Prostate gland (tissue), 2 donors: ENCODE measurements around the gene KLHL29. TPM values are rescaled to one million over a fixed set of nuclear protein-coding genes. Genes with fewer than 3 reads are reported as not detected.
A peak's percentile ranks its signal among the peaks of the same experiment; 100 is the strongest.

ENCODE experiments used
- DNase-seq: peaks from one replicate; pipeline ENCODE4 v3.0.0-alpha.2; 2019; ENCODE audit warnings: low spot score
- H3K27ac ChIP-seq, 2 donors: fragments of 200-600 bp; sonication (generic); 2 replicates each; pipeline ENCODE4 v1.5.1; 2017 to 2019
- H3K27me3 ChIP-seq: fragments of 200-600 bp; sonication (generic); replicated peaks from 2 replicates; pipeline ENCODE4 v1.5.1; 2019; ENCODE audit not compliant: insufficient read depth
- H3K36me3 ChIP-seq, 2 donors: fragments of 200-600 bp; sonication (generic); 1 replicate in 1 of 2; 2 replicates in 1 of 2; pipeline versions ENCODE4 v1.5.1 to v1.8.1; 2017 to 2019
- H3K4me1 ChIP-seq: fragments of 200-600 bp; sonication (generic); replicated peaks from 2 replicates; pipeline ENCODE4 v1.5.1; 2019
- H3K4me3 ChIP-seq, 2 donors: fragments of 200-600 bp; sonication (generic); 2 replicates each; pipeline ENCODE4 v1.5.1; 2017 to 2019
- H3K9me3 ChIP-seq: fragments of 200-600 bp; sonication (generic); 2 replicates; pipeline ENCODE4 v1.5.1; 2017
- POLR2A ChIP-seq: fragments of 450-650 bp; IDR thresholded peaks from one replicate; pipeline ENCODE4 v1.6.1; 2016; ENCODE audit warnings: antibody characterized with exemption, mild to moderate bottlenecking
- POLR2AphosphoS5 ChIP-seq: sonication (generic); formaldehyde crosslinking; IDR thresholded peaks from one replicate; pipeline ENCODE4 v1.6.1; 2017; ENCODE audit warnings: antibody characterized with exemption
- WGBS: methylation state at CpG from one replicate; pipeline ENCODE4 v1.1.5; 2018; 5-methylcytosine and 5-hydroxymethylcytosine counted together
- intact Hi-C: fragments of 100-400 bp; cut with DNase I; formaldehyde crosslinking; loops from one replicate; pipeline ENCODE4 v1.14.2; 2022
- total RNA-seq, 2 donors: library from RNA; depleted of rRNA; stranded (reverse); fragments of >200 nt; gene quantifications; one replicate each; pipeline ENCODE4 v1.1.0, GENCODE V29; 2016
- TF ChIP-seq, protein P1 (sequence below), 4 experiments: fragments of 200-600 bp in 2 of 4; fragments of 450-650 bp in 2 of 4; sonication (generic) in 2 of 4; IDR thresholded peaks; 1 replicate in 3 of 4; 2 replicates in 1 of 4; pipeline ENCODE4 v1.5.1; 2016 to 2019; ENCODE audit warnings: antibody characterized with exemption in 4 of 4, mild to moderate bottlenecking in 2 of 4, moderate library complexity in 2 of 4

Gene KLHL29
- total RNA-seq, 2 donors from 2014 or later, result 23.3 to 24.8 TPM

DNA sequence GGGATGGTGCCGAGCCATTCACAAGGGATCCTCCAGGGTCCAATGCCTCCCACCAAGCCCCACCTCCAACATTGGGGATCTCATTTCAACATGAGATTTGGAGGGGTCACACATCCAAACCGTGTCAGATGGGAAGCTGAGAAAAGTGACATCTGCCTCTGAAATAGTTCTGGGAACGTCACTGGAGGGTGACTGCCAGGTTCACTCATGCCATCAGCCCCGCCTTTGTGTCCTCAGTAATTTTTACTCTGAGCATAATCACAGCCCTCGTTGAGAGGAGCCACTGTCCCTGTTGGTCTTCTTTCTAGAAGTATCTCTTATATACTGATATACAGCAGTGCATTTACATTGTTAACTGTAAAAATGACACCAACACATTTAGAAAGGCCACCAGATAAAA lies 67.4 kb downstream of the KLHL29 start:
- no peaks in the 10 kb centered on the region for H3K27me3 ChIP-seq
- H3K27ac ChIP-seq, result peak overlapping the region; percentile 8 to 53
- TF ChIP-seq POLR2AphosphoS5 (no peak), POLR2A (no peak)
- TF ChIP-seq, protein P1, sequence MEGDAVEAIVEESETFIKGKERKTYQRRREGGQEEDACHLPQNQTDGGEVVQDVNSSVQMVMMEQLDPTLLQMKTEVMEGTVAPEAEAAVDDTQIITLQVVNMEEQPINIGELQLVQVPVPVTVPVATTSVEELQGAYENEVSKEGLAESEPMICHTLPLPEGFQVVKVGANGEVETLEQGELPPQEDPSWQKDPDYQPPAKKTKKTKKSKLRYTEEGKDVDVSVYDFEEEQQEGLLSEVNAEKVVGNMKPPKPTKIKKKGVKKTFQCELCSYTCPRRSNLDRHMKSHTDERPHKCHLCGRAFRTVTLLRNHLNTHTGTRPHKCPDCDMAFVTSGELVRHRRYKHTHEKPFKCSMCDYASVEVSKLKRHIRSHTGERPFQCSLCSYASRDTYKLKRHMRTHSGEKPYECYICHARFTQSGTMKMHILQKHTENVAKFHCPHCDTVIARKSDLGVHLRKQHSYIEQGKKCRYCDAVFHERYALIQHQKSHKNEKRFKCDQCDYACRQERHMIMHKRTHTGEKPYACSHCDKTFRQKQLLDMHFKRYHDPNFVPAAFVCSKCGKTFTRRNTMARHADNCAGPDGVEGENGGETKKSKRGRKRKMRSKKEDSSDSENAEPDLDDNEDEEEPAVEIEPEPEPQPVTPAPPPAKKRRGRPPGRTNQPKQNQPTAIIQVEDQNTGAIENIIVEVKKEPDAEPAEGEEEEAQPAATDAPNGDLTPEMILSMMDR (IDR thresholded peaks at IDR 0.05), result no peak
- no peak for DNase-seq
- H3K9me3 ChIP-seq, result no peaks in the 10 kb centered on the region
- H3K4me1 ChIP-seq, result no peaks in the 10 kb centered on the region
- WGBS, result 51% methylated on average over 5 of the region's 5 CpGs
- H3K36me3 ChIP-seq, result no peaks in the 10 kb centered on the region
- H3K4me3 ChIP-seq, result no peak overlapping the region
- intact Hi-C loops, result no loop called here

DNA sequence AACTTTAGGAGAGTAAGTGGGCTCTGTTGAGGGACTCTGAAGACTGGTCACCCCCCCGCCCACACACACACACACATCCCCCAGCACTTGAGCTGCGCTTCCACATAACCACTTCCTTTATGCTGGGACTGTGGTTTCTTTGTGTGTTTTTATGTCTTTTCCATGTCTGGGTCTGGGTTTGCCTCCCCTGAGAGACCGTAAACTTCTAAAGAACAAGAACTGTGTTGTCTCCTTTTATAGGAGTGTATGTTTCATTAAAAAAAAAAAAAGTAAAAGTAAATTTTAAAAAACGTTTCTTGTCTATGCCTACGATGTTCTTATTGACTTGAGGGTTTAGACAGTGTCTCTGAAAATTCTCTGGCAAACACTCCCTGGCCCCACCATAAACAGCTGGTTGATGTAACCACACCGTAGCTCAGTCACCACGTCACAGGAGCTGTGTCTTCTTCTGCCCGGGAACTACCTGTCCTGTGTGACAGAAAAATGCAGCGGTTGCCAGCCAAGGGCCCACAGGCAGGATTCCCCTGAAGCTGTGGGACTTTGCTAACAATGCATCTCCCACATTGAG lies 68.0 kb downstream of the KLHL29 start:
- Histone ChIP-seq H3K9me3 (no peaks in the 10 kb centered on the region), H3K36me3 (no peaks in the 10 kb centered on the region), H3K27ac (peak overlapping the region; percentile 8 to 53), H3K27me3 (no peaks in the 10 kb centered on the region), H3K4me1 (no peaks in the 10 kb centered on the region), H3K4me3 (no peak overlapping the region)
- peak; percentile 50 for DNase-seq
- peak; percentile 44 for TF ChIP-seq POLR2AphosphoS5
- TF ChIP-seq, protein P1 (IDR thresholded peaks at IDR 0.05), result no peak
- intact Hi-C loops, result no loop called here
- 19% methylated on average over 9 of the region's 9 CpGs for WGBS

DNA sequence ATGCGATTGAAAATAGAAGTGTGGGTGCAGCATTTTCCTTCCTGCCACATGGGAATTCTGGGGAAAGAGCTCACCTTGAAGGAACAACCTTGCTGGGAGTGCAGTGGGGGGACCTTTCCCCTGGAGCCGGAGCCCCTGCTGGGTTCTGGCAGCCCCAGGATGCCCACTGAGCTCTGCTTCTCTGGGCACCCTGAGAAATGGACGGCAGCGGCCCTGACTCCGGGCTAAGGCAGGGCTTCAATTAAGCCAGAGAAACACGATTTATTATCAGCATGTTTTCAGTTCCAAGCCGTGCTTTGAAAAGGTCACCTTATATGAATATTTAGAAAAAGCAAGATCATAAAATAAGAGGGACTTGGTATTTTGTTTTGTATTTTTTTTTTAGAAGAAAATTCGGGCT lies 68.5 kb downstream of the KLHL29 start:
- Histone ChIP-seq H3K36me3 (no peaks in the 10 kb centered on the region), H3K27me3 (no peaks in the 10 kb centered on the region), H3K27ac (peak overlapping the region; percentile 8 to 53), H3K4me1 (no peaks in the 10 kb centered on the region), H3K4me3 (no peak overlapping the region), H3K9me3 (no peaks in the 10 kb centered on the region)
- TF ChIP-seq POLR2AphosphoS5 (no peak), POLR2A (no peak)
- TF ChIP-seq, protein P1 (IDR thresholded peaks at IDR 0.05), result no peak
- no peak for DNase-seq
- 33% methylated on average over 8 of the region's 8 CpGs for WGBS
- intact Hi-C loops, result no loop called here

DNA sequence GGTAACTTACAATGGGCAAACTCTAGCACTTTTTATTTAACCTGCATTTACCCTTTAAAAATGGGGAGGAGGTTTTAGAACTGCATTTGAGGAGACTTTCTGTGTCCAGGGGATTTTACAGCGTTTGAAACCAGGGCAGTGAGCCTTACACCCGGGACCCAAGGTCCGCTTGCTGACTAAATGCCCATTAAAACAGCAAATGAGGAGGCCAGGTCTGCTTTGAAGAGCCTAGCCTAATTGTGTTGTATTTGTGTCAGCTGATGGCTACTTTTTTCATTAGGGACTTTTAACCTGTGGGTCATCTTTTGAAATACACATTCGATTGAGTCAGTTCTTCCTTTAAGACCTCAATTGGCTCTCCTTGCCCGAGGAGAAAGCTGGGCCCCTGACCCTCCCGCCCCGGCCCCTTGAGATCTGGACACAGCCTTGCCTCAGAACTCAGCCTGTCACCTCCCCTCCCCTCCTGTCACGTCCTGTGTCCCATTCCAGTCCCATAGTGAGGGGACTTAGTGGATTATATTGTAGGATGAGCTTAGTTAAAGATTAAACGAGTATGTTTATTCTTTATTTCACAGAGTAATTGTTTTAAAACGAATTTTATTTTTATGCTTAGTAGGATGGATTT lies 69.0 kb downstream of the KLHL29 start:
- Histone ChIP-seq H3K9me3 (no peaks in the 10 kb centered on the region), H3K4me1 (no peaks in the 10 kb centered on the region), H3K27ac (peak overlapping the region; percentile 51 to 53), H3K27me3 (no peaks in the 10 kb centered on the region), H3K36me3 (no peaks in the 10 kb centered on the region), H3K4me3 (no peak overlapping the region)
- intact Hi-C loops, result no loop called here
- 57% methylated on average over 10 of the region's 10 CpGs for WGBS
- no peak for DNase-seq
- TF ChIP-seq POLR2AphosphoS5 (no peak), POLR2A (no peak)
- TF ChIP-seq, protein P1 (IDR thresholded peaks at IDR 0.05), result no peak

DNA sequence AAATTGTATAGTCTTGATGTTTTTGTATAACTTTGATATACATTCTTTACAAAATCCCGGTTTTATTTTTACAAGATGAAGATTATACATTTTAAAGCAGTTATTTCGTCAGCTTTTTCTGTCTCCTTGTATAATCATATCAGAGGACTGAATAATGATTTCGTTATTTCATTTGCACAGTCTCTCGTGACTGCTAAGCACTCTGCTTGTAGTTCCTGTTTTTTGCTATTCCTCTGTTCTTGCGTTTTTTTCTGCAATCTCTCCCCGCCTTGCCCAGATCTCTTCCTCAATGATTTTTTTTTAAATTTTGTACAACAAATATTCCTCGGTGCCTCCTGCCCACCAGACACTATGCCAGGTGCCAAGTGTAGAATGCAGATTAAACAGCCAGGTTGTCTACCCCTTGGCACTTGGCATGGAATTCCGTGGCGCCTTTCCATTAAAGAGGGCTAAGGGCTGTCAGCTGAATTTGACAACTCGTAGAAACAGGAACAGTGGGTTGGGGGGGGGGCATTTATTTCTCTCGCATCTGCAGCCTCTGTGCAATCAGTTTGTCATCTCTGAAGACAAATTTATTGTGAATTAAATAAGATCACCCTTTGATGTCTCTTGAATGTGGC lies 69.6 kb downstream of the KLHL29 start:
- Histone ChIP-seq H3K27ac (peak overlapping the region in 1 of 2 donors; percentile 51), H3K4me3 (no peak overlapping the region), H3K27me3 (no peaks in the 10 kb centered on the region), H3K36me3 (no peaks in the 10 kb centered on the region), H3K9me3 (no peaks in the 10 kb centered on the region), H3K4me1 (no peaks in the 10 kb centered on the region)
- DNase-seq, result no peak
- TF ChIP-seq POLR2AphosphoS5 (no peak), POLR2A (no peak)
- TF ChIP-seq, protein P1 (IDR thresholded peaks at IDR 0.05), result no peak
- intact Hi-C loops, result no loop called here
- WGBS, result 30% methylated on average over 11 of the region's 11 CpGs
